Inflammatory macrophage treated with lipopolysaccharide for 4 hours (primary cell): ENCODE data around the gene TMEM184A.

Experiments
- DNase-seq: peaks from one replicate; pipeline ENCODE4 v3.0.0-alpha.2; 2020

Gene TMEM184A

DNA sequence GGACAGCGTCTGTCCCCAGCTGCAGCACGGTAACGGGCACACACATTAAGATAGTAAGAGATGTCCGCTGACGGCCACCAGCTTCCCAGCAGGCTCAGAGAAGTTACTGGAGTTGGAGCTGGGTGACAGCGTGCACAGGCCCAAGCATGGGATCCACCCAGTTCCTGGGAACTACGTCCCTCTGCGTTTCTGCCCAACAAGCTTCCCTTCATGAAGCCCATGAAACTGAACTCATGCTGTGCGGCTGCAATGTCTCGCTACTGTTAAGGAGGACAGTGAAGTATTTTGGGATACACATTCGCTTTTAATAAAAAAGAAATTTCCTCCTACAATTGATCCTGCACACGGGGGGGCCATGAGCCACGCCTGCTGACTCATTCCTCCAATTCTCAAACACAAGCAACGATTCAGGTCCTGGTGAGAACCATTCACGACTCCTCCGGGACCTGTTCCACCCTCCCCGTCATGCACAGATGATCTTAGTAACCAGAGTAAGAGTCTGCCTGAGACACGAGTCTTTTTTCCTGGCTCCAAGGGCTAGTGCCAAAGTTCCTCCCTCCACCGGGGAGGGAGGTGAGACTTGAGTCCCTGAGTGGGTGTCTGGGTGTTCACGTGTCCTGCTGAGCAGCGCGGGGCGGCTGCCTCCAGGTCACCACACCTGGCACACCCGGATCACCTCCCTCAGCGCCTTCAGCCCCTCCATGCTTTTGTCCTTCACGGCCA, 11.2 kb upstream of the TMEM184A start:
- DNase-seq: no peak

DNA sequence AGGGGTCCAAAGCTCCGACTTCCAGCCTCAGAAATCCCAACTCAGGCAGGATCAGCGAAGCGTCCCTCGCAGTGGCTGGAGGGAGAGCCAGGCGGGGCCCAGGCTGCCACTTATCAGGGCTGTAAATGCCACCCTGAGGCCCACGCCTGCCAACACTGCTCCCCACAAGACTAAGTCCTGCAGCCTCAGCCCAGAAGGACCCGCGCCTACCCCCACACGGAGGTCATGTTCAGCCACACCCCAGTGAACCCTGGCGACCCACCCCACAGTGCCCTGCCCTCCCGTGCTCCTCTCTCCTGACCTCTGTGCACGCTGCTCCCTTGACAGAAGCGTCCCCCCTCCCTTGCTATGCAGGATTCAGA, 10.7 kb upstream of the TMEM184A start:
- no peak for DNase-seq

DNA sequence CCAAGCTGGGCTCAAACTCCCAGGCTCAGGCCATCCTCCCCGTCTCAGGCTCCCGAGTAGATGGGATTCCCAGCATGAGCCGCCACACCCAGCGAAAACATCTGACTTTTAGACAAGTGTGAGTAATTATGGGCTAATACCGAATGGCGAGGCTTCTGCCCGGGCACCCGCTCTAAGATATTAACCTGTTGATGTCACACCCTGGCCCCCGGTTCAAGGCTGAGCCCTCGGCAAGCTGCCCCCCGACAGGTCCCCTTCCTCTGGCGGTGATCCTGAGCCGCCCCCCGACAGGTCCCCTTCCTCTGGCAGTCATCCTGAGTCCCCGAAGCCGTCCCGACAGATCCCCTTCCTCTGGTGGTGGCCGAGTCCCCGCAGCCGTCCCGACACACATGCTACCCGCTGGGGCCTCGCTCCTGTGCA, 8.6 kb upstream of the TMEM184A start:
- DNase-seq: peak; percentile 41

DNA sequence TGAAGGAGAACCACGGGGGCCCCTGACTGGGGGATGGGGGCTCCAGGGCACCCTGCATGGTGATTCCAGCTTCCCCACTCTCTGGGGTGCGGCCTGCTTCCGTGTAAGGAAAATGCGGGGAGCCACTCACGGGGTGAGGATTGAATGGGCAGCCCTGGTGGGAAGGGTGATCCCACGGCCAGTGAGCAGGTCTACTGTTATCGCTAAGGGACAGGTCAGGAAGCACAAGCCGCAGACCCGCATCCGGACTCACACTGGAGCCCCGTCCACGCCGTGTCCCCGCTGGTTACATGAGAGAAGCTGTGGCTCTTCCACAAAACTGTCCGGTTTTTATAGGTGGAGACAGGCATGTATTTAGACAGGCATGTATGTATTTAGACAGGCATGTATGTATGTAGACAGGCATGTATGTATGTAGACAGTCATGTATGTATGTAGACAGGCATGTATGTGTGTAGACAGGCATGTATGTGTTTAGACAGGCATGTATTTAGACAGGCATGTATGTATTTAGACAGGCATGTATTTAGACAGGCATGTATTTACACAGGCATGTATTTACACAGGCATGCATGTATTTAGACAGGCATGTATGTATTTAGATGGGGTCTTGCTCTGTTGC, 8.1 kb upstream of the TMEM184A start:
- no peak for DNase-seq

DNA sequence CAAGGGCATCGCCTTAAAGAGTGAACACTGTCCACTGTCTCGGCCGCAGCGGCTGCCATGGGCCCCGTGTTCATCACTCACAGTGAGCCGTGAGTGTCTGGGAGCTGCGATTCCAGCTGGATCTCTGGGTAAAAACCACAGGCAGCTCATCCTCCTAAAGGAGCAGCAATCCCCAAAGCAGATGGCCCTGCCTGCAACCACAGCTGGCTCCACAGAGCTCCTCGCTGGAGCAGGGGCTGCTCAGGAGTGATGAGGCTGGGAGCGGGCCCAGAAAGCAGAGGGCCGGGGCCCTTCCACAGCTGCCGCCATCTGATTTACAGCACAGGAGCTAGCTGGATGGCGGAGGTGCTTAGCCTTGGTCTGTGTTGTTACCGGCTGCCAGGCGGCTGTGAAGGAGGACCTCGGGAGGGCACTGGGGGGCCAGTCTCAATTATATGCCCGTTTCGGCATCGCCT, 6.6 kb upstream of the TMEM184A start:
- DNase-seq: no peak

DNA sequence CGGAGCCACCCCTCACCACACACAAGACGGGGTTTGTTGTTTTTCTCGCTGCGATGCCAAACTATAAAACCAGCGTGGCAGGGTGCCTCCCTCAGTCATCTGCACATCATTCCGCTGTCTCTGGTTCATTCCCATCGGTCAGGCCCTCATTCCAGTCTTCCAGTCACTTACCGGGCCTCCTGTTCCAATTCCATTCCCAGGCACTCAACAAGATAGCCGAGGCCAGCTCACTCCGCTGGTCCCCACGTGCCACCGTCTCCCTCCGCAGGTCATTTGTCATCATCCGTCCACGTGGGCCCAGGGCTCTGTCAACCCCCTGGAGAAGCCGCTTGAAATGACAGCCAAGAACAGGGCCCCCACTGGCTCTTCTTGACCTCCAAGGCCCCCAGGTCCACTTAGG, 6.1 kb upstream of the TMEM184A start:
- DNase-seq: no peak

DNA sequence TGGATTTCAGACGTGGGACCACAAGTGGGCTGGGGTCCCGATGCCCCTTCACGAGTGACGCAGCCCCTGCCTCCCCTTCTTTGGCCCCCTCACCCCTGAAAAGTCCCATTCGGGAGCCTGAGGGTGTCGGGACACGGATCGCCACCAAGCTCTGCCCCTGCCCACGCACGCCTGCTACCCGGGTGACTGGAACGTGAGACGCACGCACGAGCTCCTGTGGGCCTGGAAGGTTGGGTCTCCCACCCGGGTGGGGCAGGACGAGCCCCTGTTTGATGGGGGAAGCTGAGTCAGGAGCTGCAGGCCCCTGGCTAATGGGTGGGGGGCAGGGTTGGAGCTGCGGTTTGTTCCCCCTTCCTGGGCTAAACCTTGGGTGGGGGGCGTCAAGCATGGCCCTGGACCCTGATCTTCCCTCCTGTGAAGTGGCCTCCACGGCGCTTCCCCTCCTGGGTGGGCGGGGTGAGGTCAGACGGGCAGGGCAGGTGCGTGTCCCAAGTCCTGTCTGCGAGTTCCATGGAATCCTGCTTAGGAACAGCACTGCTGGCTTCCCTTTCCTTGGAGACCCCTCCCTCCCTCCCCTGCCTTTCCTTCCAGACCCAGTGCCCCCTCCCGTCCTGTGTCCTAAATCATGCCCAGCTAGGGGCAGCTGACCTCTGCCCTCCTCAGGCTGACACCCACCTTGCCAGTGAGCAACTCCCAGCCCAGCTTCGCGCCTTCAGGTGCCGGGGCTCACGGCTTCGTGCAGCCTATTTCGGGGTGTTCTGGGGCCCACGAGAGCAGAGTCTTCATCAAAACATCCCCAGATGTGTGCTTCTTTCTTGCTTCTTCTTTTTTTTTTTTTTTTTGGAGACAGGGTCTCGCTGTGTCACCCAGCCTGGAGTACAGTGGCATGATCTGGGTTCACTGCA, 5.3 kb upstream of the TMEM184A start:
- no peak for DNase-seq

DNA sequence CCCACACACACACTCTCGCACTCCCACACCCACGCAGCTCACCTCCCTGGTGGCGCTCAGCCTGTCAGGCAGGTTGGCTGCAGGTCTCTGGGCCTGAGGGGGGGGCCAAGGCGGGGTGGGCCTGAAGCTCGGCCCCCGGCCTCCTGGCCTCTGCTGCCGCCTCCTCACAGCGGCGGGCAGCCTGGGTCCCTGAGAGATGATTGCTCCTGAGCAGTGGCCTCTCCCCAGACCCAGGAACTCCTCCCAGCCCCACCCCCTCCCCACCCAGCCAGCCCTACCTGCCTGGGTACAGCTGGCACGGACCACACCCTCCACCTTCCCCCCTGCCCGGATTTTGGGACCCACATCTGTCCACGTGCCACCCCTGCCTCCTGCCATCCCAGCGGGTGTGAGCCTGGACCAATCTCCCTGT, 4.6 kb upstream of the TMEM184A start:
- no peak for DNase-seq

DNA sequence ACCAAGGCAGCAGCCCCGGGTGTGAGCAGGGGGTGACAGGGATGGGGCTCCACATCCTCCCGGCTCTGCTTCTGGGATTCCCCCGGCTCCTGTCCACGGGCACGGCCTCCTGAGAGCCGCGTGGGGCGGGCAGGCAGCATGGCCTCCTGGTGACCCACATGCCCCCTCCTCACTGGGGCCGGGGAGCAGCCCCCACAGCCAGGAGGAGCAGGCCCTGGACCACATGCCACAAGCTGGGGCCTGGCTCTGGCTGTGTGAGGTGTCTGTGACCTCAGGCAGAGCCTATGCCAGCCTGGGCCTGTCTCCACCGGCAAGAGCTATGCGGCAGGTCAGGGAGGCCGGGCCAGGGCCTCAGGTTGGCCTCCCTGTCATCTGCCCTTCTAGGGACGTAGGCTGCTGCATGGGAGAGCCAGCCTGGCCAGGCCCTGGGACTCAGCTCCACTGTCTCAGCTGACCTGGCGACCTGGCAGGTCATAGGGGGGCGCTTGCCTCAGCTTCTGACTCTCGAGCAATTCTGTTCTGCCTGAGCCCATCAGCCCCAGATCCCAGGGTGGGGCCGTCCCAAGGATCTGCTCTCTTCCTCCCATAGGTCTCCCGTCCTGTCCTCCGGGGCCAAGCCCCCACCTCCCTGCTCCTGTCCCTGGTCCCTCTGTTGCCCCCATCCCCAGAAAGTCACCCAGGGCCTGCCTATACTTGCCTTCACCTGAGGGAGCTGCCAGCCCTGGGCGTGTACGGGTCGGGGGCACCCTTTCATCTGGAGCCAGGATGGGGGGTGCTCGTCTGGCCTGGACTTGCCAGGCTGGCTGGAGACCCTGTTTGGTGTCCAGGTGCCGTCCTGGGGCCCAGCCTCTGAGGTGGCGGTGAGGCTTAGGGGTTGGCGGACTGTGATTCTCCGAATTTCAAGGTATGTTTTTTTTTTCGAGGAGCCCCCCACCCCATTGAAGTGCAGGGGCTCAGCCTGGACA, 3.9 kb upstream of the TMEM184A start:
- no peak for DNase-seq

DNA sequence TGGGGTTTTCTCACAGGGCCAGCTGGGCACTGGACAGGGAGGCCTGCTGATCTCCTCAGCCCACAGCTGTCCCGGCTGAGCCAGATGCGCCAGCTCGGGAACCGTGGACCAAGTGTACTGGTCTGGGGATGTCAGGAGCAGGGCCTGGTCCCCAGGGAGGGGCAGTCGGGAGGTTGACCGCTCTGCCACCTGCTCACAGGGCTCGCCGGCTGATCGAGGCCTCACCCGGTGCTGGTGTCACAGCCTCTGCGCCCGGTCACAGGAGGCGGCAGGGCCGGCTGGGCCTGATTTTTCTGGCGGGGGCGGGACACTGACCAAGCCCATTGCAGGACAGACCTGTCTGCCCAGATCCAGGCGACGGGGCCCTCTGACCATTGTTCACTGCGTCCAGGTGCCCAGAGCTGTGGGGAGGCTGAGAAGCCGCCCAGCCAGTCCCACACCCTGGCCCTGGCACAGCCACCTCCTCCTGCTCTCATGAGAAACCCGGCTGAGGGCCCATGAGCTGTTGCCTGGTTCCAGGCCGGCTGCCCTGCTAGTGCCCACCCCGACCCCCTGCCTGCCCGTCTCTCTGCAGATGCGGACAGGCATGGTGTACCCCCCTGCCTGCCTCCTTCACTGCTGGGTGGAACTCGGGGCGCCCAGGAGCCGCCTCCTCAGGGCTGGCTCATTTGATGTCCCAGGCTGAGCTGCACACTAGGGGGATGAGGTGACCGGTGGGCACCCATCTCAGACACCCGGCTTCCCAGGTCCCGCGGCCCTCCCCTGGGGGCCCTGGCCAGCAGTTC, 3.0 kb upstream of the TMEM184A start:
- DNase-seq: no peak

DNA sequence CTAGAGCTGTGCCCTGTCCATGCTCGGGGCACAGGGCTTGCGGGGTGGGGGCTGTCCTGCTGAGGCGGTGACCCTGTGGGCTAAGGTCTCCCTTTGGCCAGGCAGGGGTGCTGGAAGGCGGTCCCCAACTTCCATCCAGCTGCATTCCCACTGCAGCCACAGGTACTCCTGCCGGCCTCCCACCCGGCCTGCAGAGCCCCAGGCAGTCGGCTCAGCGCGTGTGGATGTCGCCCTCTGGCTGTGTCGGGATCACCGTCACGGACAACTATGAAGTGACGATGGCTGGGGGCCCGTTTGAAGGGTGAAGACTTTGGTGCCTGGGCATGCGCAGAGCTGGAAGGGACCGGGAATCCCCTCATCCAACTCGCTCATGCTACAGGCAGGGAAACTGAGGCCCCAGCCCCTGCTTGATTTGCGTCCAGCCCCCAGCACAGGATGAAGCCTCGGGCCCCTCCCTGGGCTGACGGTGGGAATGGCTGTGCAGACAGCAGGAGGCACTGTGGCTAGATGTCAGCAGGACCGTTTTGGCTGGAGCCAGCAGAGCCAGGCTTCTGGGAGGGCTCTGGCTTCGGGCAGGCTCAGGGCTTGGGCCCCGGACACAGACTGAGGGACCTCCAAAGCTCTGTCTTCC, 2.3 kb upstream of the TMEM184A start:
- no peak for DNase-seq

DNA sequence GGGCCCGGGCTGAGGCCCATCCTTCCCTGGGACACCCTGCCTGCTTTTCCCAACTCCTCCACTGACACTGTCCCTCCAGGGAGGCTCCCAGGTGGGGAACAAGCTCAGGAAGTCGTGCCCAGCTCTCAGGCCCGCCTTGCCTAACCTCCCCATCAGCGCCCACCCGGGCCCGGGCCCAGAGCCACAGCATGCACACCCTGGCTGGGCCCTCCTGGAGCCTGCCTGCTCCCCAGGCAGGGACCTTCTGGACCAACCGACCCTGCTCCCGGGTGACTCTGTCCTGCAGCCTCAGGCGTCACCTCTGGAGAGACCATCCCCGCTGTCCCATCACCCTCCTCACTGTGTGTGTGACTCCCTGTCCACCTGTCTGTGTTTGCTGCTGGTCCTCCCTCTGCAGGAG, 1.8 kb upstream of the TMEM184A start:
- no peak for DNase-seq

DNA sequence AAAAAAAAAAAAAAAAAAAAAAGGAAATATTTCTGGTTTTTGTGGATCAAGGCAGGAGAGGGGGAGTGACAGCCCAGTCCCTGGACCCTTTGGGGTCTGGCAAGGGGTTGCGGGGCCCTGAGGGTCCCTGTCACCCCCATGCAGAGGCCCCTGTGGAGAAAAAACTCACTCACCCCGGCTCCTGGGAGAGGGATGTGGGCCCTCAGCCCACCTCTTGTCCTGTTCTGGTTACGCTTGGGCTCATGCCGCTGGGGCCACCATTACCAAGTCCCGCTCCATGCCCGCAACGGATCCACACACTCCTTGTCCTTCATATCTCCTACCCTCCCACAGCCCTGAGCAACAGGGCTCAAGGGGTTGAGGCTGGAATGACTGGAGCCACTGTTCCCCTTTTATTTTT, 1.0 kb upstream of the TMEM184A start:
- DNase-seq: no peak

DNA sequence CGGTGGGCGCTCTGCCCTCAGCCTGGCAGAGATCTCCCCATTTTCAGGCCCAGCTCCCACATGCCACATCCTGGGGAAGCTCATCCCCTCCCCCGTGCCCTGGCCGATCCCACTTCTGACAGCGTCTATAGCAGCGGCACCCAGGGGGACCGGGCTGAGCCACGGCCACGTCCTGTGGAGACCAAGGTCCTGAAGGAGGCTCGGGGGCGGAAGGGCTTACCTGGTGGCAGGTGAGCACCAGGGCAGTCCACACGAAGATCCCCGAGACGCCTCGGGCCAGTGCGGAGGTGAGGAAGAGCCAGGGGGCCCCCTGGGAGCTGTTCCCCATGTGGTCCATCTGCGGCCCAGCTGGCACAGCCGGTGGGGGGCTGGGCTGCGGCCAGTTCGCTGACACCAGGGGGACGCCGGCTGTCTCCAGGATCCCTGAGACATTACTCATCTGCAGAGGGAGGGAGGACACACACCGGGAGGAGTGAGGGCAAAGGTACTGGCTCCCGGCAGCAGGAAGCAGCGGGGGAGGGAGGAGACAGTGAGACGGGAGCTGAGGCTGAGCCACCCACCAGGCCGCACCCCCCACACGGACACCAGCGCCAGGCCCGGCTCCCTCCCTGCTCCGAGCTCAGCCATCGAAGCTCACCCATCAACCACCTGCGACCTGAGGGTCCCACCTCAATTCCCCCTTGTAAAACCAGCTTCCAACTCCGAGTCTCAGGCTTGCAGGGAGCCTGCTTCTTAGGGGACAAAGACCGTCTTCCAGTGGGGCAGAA, 776 bp downstream of the TMEM184A start:
- no peak for DNase-seq

DNA sequence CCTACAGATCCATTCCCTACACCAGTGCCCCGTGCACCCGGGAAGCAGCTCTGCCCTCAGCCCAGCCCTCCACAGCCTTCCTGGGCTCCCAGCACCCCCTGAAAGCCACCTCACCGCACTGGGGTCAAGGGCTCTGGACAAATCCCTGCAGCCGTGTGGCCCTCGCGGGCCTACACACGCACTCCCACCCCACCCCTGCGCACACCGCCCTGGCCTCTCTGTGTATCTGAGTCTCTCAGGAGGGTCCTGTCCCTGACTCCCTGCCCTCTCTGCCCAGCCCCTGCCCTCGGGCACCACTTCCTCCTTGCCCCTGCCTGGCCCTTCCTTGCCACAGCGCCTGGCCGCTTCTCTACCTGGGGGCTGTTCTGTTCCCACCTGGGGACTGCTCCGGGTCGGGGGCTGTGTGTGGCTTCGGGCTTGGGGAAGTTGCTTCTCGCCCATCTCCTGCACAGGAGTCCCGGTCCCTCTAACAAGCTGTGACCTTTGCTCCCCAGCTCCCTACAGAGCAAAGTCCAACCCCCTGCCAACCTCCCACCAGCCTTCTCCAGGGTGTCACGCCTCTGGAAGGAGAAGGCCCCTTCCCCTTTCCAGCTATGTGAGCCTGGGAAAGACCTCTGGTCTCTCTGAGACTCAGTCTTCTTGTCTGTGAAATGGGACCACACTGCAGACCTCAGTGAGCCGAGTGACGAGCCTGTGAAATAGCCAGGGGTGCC, 1.5 kb downstream of the TMEM184A start:
- DNase-seq: no peak

DNA sequence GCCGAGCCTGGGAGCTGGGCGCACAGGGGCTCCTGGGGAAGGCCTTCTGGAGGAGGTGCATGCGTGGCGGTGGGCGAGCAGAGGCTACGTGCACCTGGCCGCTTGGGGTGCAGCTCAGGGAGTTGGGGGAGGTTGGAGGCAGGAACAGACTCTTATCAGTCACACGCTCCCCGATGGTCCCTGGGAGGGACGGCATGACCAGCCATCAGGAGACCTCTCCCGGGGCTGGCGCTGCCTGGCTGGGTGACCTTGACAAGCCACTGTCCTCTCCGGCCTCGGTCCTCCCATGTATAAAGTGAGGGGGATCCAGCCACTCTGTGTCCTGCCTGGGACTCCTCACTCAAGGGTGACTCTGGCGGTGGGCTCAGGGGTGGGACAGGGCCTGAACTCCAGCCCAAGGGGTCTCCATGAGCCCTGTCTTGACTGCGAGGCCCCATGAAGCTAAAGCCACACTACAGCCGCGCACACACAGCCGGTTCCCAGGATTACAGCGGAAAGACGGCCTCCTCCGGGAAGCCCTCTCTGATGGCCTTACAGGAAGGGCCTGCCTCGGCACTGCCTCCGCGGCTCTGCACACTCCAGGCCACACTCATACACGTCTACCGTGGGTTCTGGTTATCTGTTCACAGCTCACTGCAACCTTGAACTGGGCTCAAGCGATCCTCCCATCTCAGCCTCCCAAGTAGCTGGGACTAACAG, 2.3 kb downstream of the TMEM184A start:
- no peak for DNase-seq

DNA sequence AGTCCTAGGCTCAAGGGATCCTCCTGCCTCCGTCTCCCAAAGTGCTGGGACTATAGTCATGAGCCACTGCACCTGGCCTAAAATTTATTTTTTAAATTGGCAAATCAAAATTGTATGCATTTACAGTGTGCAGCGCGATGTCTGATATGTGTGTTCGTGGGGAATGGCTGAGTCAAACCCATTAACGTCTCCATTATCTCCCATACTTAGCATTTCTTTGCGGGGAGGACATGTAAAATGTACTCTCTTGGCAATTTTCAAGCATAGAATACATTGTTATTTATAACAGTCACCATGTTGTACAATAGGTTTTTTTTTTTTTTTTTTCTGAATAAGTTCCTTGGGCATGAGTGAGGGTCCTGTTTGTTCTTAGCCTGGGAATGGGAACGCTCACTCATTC, 3.8 kb downstream of the TMEM184A start:
- no peak for DNase-seq

DNA sequence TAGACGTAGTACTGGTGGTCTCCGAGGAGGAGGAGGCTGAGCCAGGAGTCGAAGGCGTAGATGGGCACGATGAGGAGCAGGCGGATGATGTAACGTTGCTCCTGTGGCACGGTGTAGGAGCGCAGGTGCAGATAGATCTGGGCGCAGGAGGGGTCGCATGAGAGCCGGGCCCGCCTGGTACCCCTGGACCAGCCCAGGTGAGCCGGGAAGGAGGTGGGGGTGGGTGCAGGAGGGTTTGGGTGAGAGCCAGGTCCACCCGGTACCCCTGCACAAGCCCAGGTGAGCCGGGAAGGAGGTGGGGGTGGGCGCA, 5.2 kb downstream of the TMEM184A start:
- DNase-seq: no peak
